IMR-90 (cell line): ENCODE data around the gene VMO1. TPM values are rescaled to one million over a fixed set of nuclear protein-coding genes. Genes with fewer than 3 reads are reported as not detected.

Experiments
- ATAC-seq: fragments of 200-7000 bp; cut with Tn5 transposase; 2 replicates; pipeline ENCODE4 v1.9.1; 2020; ENCODE audit warnings: low read depth, mild to moderate bottlenecking, moderate library complexity
- BruUV-seq: library from RNA; stranded (reverse); fragments of 400-500 nt; replicated peaks from 2 replicates; lab custom pipeline; 2021; lab: Mats Ljungman, UMichigan
- CTCF ChIA-PET: fragments of 300-600 bp; formaldehyde crosslinking; extraction: SDS; loops from one replicate; lab custom pipeline; 2021; ENCODE audit warnings: antibody characterized with exemption; lab: Yijun Ruan, JAX
- POLR2A ChIA-PET: fragments of 300-600 bp; sonication (Branson Sonifier 250); formaldehyde crosslinking; loops from one replicate; lab custom pipeline; 2022; ENCODE audit warnings: antibody characterized with exemption; ENCODE audit not compliant: unreplicated experiment; lab: Charles Lee
- DNase-seq: peaks from one replicate; pipeline ENCODE4 v3.0.0; 2013
- H2AFZ ChIP-seq: replicated peaks from 2 replicates; pipeline ENCODE3; 2013; ENCODE audit warnings: low read length, mild to moderate bottlenecking; ENCODE audit not compliant: poor library complexity
- H2AK5ac ChIP-seq: 2 replicates; pipeline ENCODE4 v1.6.1; 2013; ENCODE audit warnings: low read depth, low read length, inconsistent platforms
- H2AK9ac ChIP-seq: replicated peaks from 2 replicates; pipeline ENCODE3; 2013; ENCODE audit warnings: mild to moderate bottlenecking, low read depth, low read length, moderate library complexity; ENCODE audit not compliant: poor library complexity
- H2BK120ac ChIP-seq: 2 replicates; pipeline ENCODE4 v1.6.1; 2013; ENCODE audit warnings: low read depth, low read length, inconsistent platforms
- H2BK15ac ChIP-seq: 3 replicates; pipeline ENCODE4 v1.6.1; 2013; ENCODE audit warnings: low read depth, low read length, inconsistent platforms
- H2BK20ac ChIP-seq: 2 replicates; pipeline ENCODE4 v1.6.1; 2013; ENCODE audit warnings: low read depth, mild to moderate bottlenecking, inconsistent platforms, low read length, moderate library complexity
- H2BK5ac ChIP-seq: 2 replicates; pipeline ENCODE4 v1.6.1; 2013; ENCODE audit warnings: mild to moderate bottlenecking, low read depth, low read length, inconsistent platforms; ENCODE audit not compliant: poor library complexity, severe bottlenecking
- H3K14ac ChIP-seq: replicated peaks from 2 replicates; pipeline ENCODE4 v1.6.1; 2013; ENCODE audit warnings: low read depth, low read length, inconsistent platforms
- H3K18ac ChIP-seq: 2 replicates; pipeline ENCODE4 v1.6.1; 2013; ENCODE audit warnings: low read depth, low read length, control low read depth
- H3K23ac ChIP-seq: 2 replicates; pipeline ENCODE4 v1.6.1; 2013; ENCODE audit warnings: low read depth, low read length, inconsistent platforms
- H3K27ac ChIP-seq: 2 replicates; pipeline ENCODE4 v1.5.1; 2013; ENCODE audit warnings: mild to moderate bottlenecking, control low read depth, low read length; ENCODE audit not compliant: insufficient read depth
- H3K27me3 ChIP-seq: 2 replicates; pipeline ENCODE4 v1.6.1; 2013; ENCODE audit warnings: low read length; ENCODE audit not compliant: control insufficient read depth, insufficient read depth
- H3K36me3 ChIP-seq: 2 replicates; pipeline ENCODE4 v1.6.1; 2013; ENCODE audit warnings: low read length, mixed read lengths; ENCODE audit not compliant: control insufficient read depth, insufficient read depth
- H3K4ac ChIP-seq: 2 replicates; pipeline ENCODE4 v1.6.1; 2013; ENCODE audit warnings: low read depth, low read length, inconsistent platforms
- H3K4me1 ChIP-seq: 2 replicates; pipeline ENCODE4 v1.6.1; 2013; ENCODE audit warnings: low read length, mixed read lengths; ENCODE audit not compliant: control insufficient read depth, insufficient read depth
- H3K4me2 ChIP-seq: 2 replicates; pipeline ENCODE4 v1.6.1; 2013; ENCODE audit warnings: low read depth, mild to moderate bottlenecking, control low read depth, low read length, moderate library complexity
- H3K4me3 ChIP-seq: 2 replicates; pipeline ENCODE4 v1.5.1; 2013; ENCODE audit warnings: low read depth, mild to moderate bottlenecking, control low read depth, low read length, moderate library complexity; ENCODE audit not compliant: insufficient read depth
- H3K56ac ChIP-seq: 2 replicates; pipeline ENCODE4 v1.6.1; 2013; ENCODE audit warnings: low read length, inconsistent platforms; ENCODE audit not compliant: insufficient read depth; ENCODE audit errors: extremely low read depth
- H3K79me1 ChIP-seq, 2 experiments: 2 replicates each; pipeline ENCODE4 v1.6.1; 2013; ENCODE audit warnings: low read length in 2 of 2, inconsistent platforms in 1 of 2, low read depth in 1 of 2
- H3K9ac ChIP-seq: 2 replicates; pipeline ENCODE4 v1.6.1; 2013; ENCODE audit warnings: low read depth, low read length, control low read depth
- H3K9me1 ChIP-seq: 2 replicates; pipeline ENCODE4 v1.6.1; 2013; ENCODE audit warnings: low read length, inconsistent platforms; ENCODE audit not compliant: insufficient read depth
- H3K9me3 ChIP-seq: 2 replicates; pipeline ENCODE4 v1.6.1; 2013; ENCODE audit warnings: low read length; ENCODE audit not compliant: control insufficient read depth, insufficient read depth
- H4K20me1 ChIP-seq: 2 replicates; pipeline ENCODE4 v1.6.1; 2013; ENCODE audit warnings: low read length, inconsistent platforms; ENCODE audit not compliant: insufficient read depth
- H4K5ac ChIP-seq: 2 replicates; pipeline ENCODE4 v1.6.1; 2013; ENCODE audit warnings: mild to moderate bottlenecking, low read depth, low read length, control low read depth
- H4K8ac ChIP-seq, 2 experiments: 2 replicates each; pipeline ENCODE4 v1.6.1; 2013; ENCODE audit warnings: low read depth in 2 of 2, low read length in 2 of 2, control low read depth in 1 of 2, inconsistent platforms in 1 of 2
- H4K91ac ChIP-seq: 2 replicates; pipeline ENCODE4 v1.6.1; 2013; ENCODE audit warnings: low read depth, low read length, inconsistent platforms; ENCODE audit not compliant: insufficient read depth
- BHLHE40 ChIP-seq: fragments of 150-350 bp; IDR thresholded peaks from 2 replicates; pipeline ENCODE4 v1.6.1; 2016; ENCODE audit warnings: mild to moderate bottlenecking, low read depth, low read length
- CEBPB ChIP-seq: IDR thresholded peaks from 2 replicates; pipeline ENCODE4 v1.6.1; 2012; ENCODE audit warnings: low read depth, low read length, improper control_type of control experiment
- CHD1 ChIP-seq: IDR thresholded peaks from 2 replicates; pipeline ENCODE4 v1.6.1; 2012; ENCODE audit warnings: low read depth, low read length, improper control_type of control experiment
- CTCF ChIP-seq: conservative IDR thresholded peaks from 2 replicates; pipeline ENCODE4 v1.5.1; 2012; ENCODE audit warnings: mild to moderate bottlenecking, low read depth, low read length, improper control_type of control experiment
- ELK1 ChIP-seq: fragments of 150-350 bp; IDR thresholded peaks from 2 replicates; pipeline ENCODE4 v1.6.1; 2016; ENCODE audit warnings: low read depth, mild to moderate bottlenecking, low read length, moderate library complexity, borderline replicate concordance
- FOS ChIP-seq: fragments of 150-350 bp; IDR thresholded peaks from 2 replicates; pipeline ENCODE4 v1.6.1; 2016; ENCODE audit warnings: low read depth, low read length
- MAFK ChIP-seq: IDR thresholded peaks from 2 replicates; pipeline ENCODE4 v1.6.1; 2012; ENCODE audit warnings: low read depth, low read length, improper control_type of control experiment
- MXI1 ChIP-seq: IDR thresholded peaks from 2 replicates; pipeline ENCODE4 v1.6.1; 2012; ENCODE audit warnings: low read depth, mild to moderate bottlenecking, low read length, moderate library complexity, borderline replicate concordance
- NFE2L2 ChIP-seq: fragments of 150-350 bp; IDR thresholded peaks from 2 replicates; pipeline ENCODE4 v1.6.1; 2016; ENCODE audit warnings: low read depth, mild to moderate bottlenecking, low read length
- POLR2A ChIP-seq: IDR thresholded peaks from 2 replicates; pipeline ENCODE4 v1.6.1; 2012; ENCODE audit warnings: mild to moderate bottlenecking, low read depth, low read length
- RAD21 ChIP-seq: IDR thresholded peaks from 2 replicates; pipeline ENCODE4 v1.6.1; 2012; ENCODE audit warnings: low read length, improper control_type of control experiment
- RCOR1 ChIP-seq: IDR thresholded peaks from 2 replicates; pipeline ENCODE4 v1.6.1; 2012; ENCODE audit warnings: mild to moderate bottlenecking, low read length, improper control_type of control experiment; ENCODE audit not compliant: insufficient replicate concordance
- RFX5 ChIP-seq: IDR thresholded peaks from 2 replicates; pipeline ENCODE4 v1.8.0; 2012; ENCODE audit warnings: low read depth, mild to moderate bottlenecking, low read length, moderate library complexity
- SMC3 ChIP-seq: fragments of 150-350 bp; IDR thresholded peaks from 2 replicates; pipeline ENCODE4 v1.6.1; 2016; ENCODE audit warnings: low read depth, mild to moderate bottlenecking, antibody characterized with exemption, low read length, moderate library complexity
- USF2 ChIP-seq: fragments of 150-350 bp; IDR thresholded peaks from 2 replicates; pipeline ENCODE4 v1.6.1; 2017; ENCODE audit warnings: mild to moderate bottlenecking, antibody characterized with exemption, low read length, low read depth
- WGBS, 2 experiments: methylation state at CpG; one replicate each; pipeline versions ENCODE4 v1.1.5 to v1.1.7; 2013; ENCODE audit warnings: missing lambda C conversion rate in 2 of 2; ENCODE audit not compliant: insufficient read length in 1 of 2; ENCODE audit errors: extremely low coverage in 2 of 2; 5-methylcytosine and 5-hydroxymethylcytosine counted together
- dilution Hi-C: fragments of 300-500 bp; cut with HindIII; formaldehyde crosslinking; loops from one replicate; pipeline ENCODE4 v1.14.3; 2018; ENCODE audit warnings: low sequenced_read_pairs; ENCODE audit not compliant: unreplicated experiment
- in situ Hi-C: fragments of 300-500 bp; cut with MboI; formaldehyde crosslinking; loops from 3 replicates; pipeline ENCODE4 v1.14.3; 2019; ENCODE audit warnings: low sequenced_read_pairs, inconsistent platforms, mixed read lengths
- intact Hi-C: fragments of 100-400 bp; cut with micrococcal nuclease; formaldehyde crosslinking; loops from 2 replicates; pipeline ENCODE4 v1.10.0; 2022
- polyA plus RNA-seq, 3 experiments: library from polyadenylated mRNA; depleted of rRNA; stranded (reverse); fragments of >200 nt; gene quantifications; 2 replicates each; pipeline ENCODE4 v1.2.3, GENCODE V29; 2012; ENCODE audit warnings: low replicate concordance in 1 of 3
- total RNA-seq: library from RNA; depleted of rRNA; stranded (reverse); fragments of >200 nt; gene quantifications from 2 replicates; pipeline ENCODE4 v1.2.3, GENCODE V29; 2012

VMO1 gene
- total and polyA plus RNA-seq, 2 of the 4 experiments (the other 2 are of a cell fraction): 0.14 TPM; not detected in 1

- H3K18ac ChIP-seq: no peak overlapping the region
- H4K8ac ChIP-seq: no peak overlapping the region
- H2BK120ac ChIP-seq: no peak overlapping the region
- H2AK5ac ChIP-seq: no peak overlapping the region
- no peak overlapping the region for H3K56ac ChIP-seq
- peak overlapping the region; percentile 64 for H2AFZ ChIP-seq
- no peak overlapping the region for H3K4me3 ChIP-seq
- no peaks in the 10 kb centered on the region for H3K36me3 ChIP-seq
- ATAC-seq: no peak
- intact Hi-C loops (no loop called here), in situ Hi-C loops (loop anchor here (5.0 kb wide), 1 partner anchor 97 kb away; no protein-coding TSS in a partner anchor), dilution Hi-C loops (no loop called here)
- H3K9me1 ChIP-seq: peaks cover under 1% of the 10 kb centered on the region; the same call in 1 of the 2 replicates
- H3K27ac ChIP-seq: no peak overlapping the region
- H3K4me2 ChIP-seq: peak overlapping the region; percentile 20; the same call in 1 of the 2 replicates
- H3K79me1 ChIP-seq: peaks cover 0 to 5% of the 10 kb centered on the region in 2 experiments; a peak in 2 of 4 replicates
- 12% methylated on average over 31 of the region's 61 CpGs; no CpG with 5 or more reads in 1 of the 2 experiments for WGBS, 2 experiments
- CTCF ChIA-PET: no interaction called here
- peak overlapping the region; percentile 60 for H3K23ac ChIP-seq
- POLR2A ChIA-PET: no interaction called here
- H2AK9ac ChIP-seq: peak overlapping the region; percentile 70
- H3K9ac ChIP-seq: no peak overlapping the region
- no peak overlapping the region for H4K91ac ChIP-seq
- no peak overlapping the region for H2BK15ac ChIP-seq
- BruUV-seq: no TSS peak
- H3K27me3 ChIP-seq: peaks cover 43% of the 10 kb centered on the region
- H4K5ac ChIP-seq: no peak overlapping the region
- H4K20me1 ChIP-seq: no peaks in the 10 kb centered on the region
- H2BK20ac ChIP-seq: no peak overlapping the region
- H3K4me1 ChIP-seq: peaks cover 5% of the 10 kb centered on the region; the same call in 1 of the 2 replicates
- H2BK5ac ChIP-seq: no peak overlapping the region
- H3K14ac ChIP-seq: no peak overlapping the region
- no peaks in the 10 kb centered on the region for H3K9me3 ChIP-seq
- DNase-seq: no peak
- no peak overlapping the region for H3K4ac ChIP-seq
- TF ChIP-seq CHD1 (no peak), BHLHE40 (no peak), USF2 (no peak), MXI1 (no peak), CEBPB (no peak), POLR2A (no peak), ELK1 (no peak), RAD21 (no peak), NFE2L2 (no peak), MAFK (no peak), CTCF (no peak), SMC3 (no peak), RFX5 (no peak), FOS (no peak), RCOR1 (no peak)
Measured at GRCh38 chr17:4785311-4786105, 656 bp downstream of the VMO1 start.
